Measurements from ENCODE around the gene ACOT11.

Gene ACOT11

DNA sequence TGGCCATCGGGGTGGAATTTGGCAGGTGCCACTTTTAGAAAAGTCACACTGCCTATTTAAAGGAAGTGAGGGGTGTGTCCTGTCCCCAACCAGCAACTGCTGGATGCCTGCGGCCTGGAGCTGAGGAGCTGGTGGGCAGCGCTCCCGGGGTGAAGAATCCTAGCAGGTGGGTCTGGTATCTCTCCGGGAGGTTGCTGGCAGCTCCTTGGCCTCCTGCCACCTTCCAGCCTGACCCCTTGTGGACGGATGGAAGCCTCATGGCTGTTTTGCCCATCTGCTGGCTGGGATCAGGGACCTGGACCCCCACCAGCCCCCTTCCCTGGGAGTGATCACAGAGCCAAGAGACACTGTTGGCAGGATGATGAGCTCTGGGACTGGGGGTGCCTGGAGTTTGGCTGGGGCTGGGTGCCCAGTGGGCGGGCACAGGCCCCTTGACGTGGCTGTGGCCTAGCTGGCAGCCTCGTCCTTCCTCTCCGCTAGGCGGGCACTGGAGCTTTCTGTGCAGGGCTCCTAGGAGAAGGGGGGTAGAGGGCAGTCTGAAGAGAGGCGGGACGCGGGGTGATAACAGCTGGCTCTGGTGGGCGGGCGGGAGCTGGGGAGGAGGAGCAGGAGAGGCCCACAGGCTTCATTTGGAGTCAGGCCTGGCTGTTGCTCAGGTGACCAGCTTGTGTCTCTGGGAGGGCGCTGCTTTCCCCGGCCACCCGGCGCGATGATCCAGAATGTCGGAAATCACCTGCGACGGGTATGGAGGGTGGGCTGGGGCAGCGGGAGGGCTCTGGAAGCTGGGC, at the start of gene ACOT11:
ACOT11 (plus strand) TSS at position 628 of the 788 bp plus-strand sequence; CDS start at position 710, 82 bp downstream.
- DNase-seq (ENCODE audit: extremely low spot score) = peak; percentile 24
- CTCF ChIA-PET = interaction anchor here (0.6 kb wide), 1 partner anchor 224 kb away, joined by 3 read pairs; no protein-coding TSS in a partner anchor
- POLR2A ChIA-PET = no interaction called here
- no peak for TF ChIP-seq LEF1 (IDR thresholded peaks at IDR 0.05; ENCODE audit: borderline replicate concordance)
- TF ChIP-seq ARNT (IDR thresholded peaks at IDR 0.05) = no peak
- TF ChIP-seq FOXK2 (IDR thresholded peaks at IDR 0.05) = no peak
- TF ChIP-seq TARDBP (IDR thresholded peaks at IDR 0.05) = no peak
- no peak for TF ChIP-seq L3MBTL2 (conservative IDR thresholded peaks at IDR 0.05)
- no peak for TF ChIP-seq FOXM1 (IDR thresholded peaks at IDR 0.05; ENCODE audit: borderline replicate concordance)
- no peak for TF ChIP-seq ZNF384 (IDR thresholded peaks at IDR 0.05)
- TF ChIP-seq FOXA1 (IDR thresholded peaks at IDR 0.05) = no peak
- TF ChIP-seq ELF4 (IDR thresholded peaks at IDR 0.05) = no peak
- no peak for TF ChIP-seq SP1 (IDR thresholded peaks at IDR 0.05)
- no peak for TF ChIP-seq CTBP1 (IDR thresholded peaks at IDR 0.05; ENCODE audit: borderline replicate concordance)
- TF ChIP-seq, protein P1, sequence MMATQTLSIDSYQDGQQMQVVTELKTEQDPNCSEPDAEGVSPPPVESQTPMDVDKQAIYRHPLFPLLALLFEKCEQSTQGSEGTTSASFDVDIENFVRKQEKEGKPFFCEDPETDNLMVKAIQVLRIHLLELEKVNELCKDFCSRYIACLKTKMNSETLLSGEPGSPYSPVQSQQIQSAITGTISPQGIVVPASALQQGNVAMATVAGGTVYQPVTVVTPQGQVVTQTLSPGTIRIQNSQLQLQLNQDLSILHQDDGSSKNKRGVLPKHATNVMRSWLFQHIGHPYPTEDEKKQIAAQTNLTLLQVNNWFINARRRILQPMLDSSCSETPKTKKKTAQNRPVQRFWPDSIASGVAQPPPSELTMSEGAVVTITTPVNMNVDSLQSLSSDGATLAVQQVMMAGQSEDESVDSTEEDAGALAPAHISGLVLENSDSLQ (IDR thresholded peaks at IDR 0.05) = no peak
- no peak for TF ChIP-seq SUZ12 (IDR thresholded peaks at IDR 0.05)
- TF ChIP-seq NFRKB (IDR thresholded peaks at IDR 0.05) = no peak
- TF ChIP-seq BHLHE40 (IDR thresholded peaks at IDR 0.05; ENCODE audit: borderline replicate concordance) = no peak
- no peak for TF ChIP-seq HDGF (IDR thresholded peaks at IDR 0.05; ENCODE audit: borderline replicate concordance)

GRCh38 chr1:54498383-54499096, 49.5 kb upstream of the ACOT11 start:
- no peak for TF ChIP-seq CTBP1 (IDR thresholded peaks at IDR 0.05; ENCODE audit: borderline replicate concordance)
- no peak for TF ChIP-seq FOXK2 (IDR thresholded peaks at IDR 0.05)
- no peak for TF ChIP-seq FOXA1 (IDR thresholded peaks at IDR 0.05)
- no peak for TF ChIP-seq L3MBTL2 (conservative IDR thresholded peaks at IDR 0.05)
- TF ChIP-seq HDGF (IDR thresholded peaks at IDR 0.05; ENCODE audit: borderline replicate concordance) = no peak
- no peak for TF ChIP-seq FOXM1 (IDR thresholded peaks at IDR 0.05; ENCODE audit: borderline replicate concordance)
- no peak for TF ChIP-seq ZNF384 (IDR thresholded peaks at IDR 0.05)
- ChIA-PET CTCF (interaction anchor here (0.5 kb wide), 1 partner anchor 190 kb away, joined by 3 read pairs; no protein-coding TSS in a partner anchor), POLR2A (no interaction called here)
- no peak for DNase-seq (ENCODE audit: extremely low spot score)

- CTCF ChIA-PET = no interaction called here
- DNase-seq (ENCODE audit: extremely low spot score) = no peak
- no peak for TF ChIP-seq HDGF (IDR thresholded peaks at IDR 0.05; ENCODE audit: borderline replicate concordance)
- TF ChIP-seq FOXK2 (IDR thresholded peaks at IDR 0.05) = no peak
- TF ChIP-seq SP1 (IDR thresholded peaks at IDR 0.05) = no peak
- no peak for TF ChIP-seq ELF4 (IDR thresholded peaks at IDR 0.05)
- TF ChIP-seq CTBP1 (IDR thresholded peaks at IDR 0.05; ENCODE audit: borderline replicate concordance) = no peak
- TF ChIP-seq FOXM1 (IDR thresholded peaks at IDR 0.05; ENCODE audit: borderline replicate concordance) = no peak
- no peak for TF ChIP-seq FOXA1 (IDR thresholded peaks at IDR 0.05)
- no peak for TF ChIP-seq NFRKB (IDR thresholded peaks at IDR 0.05)
- no peak for TF ChIP-seq LEF1 (IDR thresholded peaks at IDR 0.05; ENCODE audit: borderline replicate concordance)
- no peak for TF ChIP-seq BHLHE40 (IDR thresholded peaks at IDR 0.05; ENCODE audit: borderline replicate concordance)
- no peak for TF ChIP-seq L3MBTL2 (conservative IDR thresholded peaks at IDR 0.05)
- TF ChIP-seq, protein P1 (IDR thresholded peaks at IDR 0.05) = no peak
- no peak for TF ChIP-seq ZNF384 (IDR thresholded peaks at IDR 0.05)
- POLR2A ChIA-PET = no interaction called here
Measured at GRCh38 chr1:54499097-54499359, 49.0 kb upstream of the ACOT11 start.

DNA sequence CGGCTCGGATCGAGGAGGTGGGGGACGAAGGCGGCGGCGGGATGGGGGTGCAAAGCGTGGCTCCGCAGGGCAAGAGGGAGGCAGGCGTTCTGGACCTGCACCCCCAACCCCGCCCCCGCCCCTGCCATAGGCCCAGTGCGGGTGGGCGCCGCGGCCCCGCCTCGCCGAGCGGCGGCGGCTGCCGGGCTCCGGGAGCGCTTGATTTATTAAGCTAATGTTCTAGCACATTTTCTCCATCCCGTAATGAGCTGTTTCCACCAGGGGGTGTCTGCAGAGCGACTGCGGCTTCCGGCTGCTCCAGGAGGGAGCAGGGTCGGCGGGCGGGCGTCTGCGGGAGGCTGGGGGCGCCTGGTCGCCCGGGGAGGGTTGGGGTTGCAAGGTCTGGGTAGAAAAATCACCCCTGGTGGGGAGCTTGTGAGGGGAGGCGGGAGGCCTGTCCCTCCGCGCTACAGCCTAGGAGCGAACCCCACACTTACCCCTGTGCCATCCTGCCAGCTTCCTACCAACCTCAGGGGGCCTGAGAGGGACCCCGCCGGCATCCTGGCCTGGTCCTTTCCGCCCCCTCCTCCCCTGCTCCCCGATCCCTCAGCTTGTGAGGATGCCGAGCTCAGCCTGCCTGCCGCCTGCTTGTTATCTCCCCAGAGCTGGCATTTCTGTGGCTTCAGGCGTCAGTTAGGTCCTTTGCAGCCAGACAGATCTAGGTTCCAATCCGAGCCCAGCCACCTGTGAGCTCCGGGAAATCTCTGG, 48.5 kb upstream of the ACOT11 start:
- TF ChIP-seq FOXM1 (IDR thresholded peaks at IDR 0.05; ENCODE audit: borderline replicate concordance) (no peak), L3MBTL2 (conservative IDR thresholded peaks at IDR 0.05) (no peak), HDGF (IDR thresholded peaks at IDR 0.05; ENCODE audit: borderline replicate concordance) (no peak), LEF1 (IDR thresholded peaks at IDR 0.05; ENCODE audit: borderline replicate concordance) (no peak), TARDBP (IDR thresholded peaks at IDR 0.05) (no peak), SUZ12 (IDR thresholded peaks at IDR 0.05) (no peak), ELF4 (IDR thresholded peaks at IDR 0.05) (no peak), CTBP1 (IDR thresholded peaks at IDR 0.05; ENCODE audit: borderline replicate concordance) (no peak), FOXK2 (IDR thresholded peaks at IDR 0.05) (no peak), NFRKB (IDR thresholded peaks at IDR 0.05) (no peak), ARNT (IDR thresholded peaks at IDR 0.05) (no peak), FOXA1 (IDR thresholded peaks at IDR 0.05) (no peak)
- TF ChIP-seq, protein P1 (IDR thresholded peaks at IDR 0.05) = no peak; the same call in 1 of the 2 replicates
- CTCF ChIA-PET = no interaction called here
- DNase-seq (ENCODE audit: extremely low spot score) = peak; percentile 79
- POLR2A ChIA-PET = no interaction called here

GRCh38 chr1:54500107-54500431, 48.0 kb upstream of the ACOT11 start:
- POLR2A ChIA-PET = no interaction called here
- CTCF ChIA-PET = no interaction called here
- DNase-seq (ENCODE audit: extremely low spot score) = no peak
- TF ChIP-seq SUZ12 (IDR thresholded peaks at IDR 0.05) = no peak
- TF ChIP-seq ARNT (IDR thresholded peaks at IDR 0.05) = no peak
- no peak for TF ChIP-seq SP1 (IDR thresholded peaks at IDR 0.05)
- TF ChIP-seq BHLHE40 (IDR thresholded peaks at IDR 0.05; ENCODE audit: borderline replicate concordance) = no peak
- no peak for TF ChIP-seq FOXA1 (IDR thresholded peaks at IDR 0.05)
- TF ChIP-seq L3MBTL2 (conservative IDR thresholded peaks at IDR 0.05) = no peak
- TF ChIP-seq CTBP1 (IDR thresholded peaks at IDR 0.05; ENCODE audit: borderline replicate concordance) = no peak
- no peak for TF ChIP-seq NFRKB (IDR thresholded peaks at IDR 0.05)
- no peak for TF ChIP-seq LEF1 (IDR thresholded peaks at IDR 0.05; ENCODE audit: borderline replicate concordance)
- no peak for TF ChIP-seq ELF4 (IDR thresholded peaks at IDR 0.05)
- no peak for TF ChIP-seq FOXM1 (IDR thresholded peaks at IDR 0.05; ENCODE audit: borderline replicate concordance)
- TF ChIP-seq TARDBP (IDR thresholded peaks at IDR 0.05) = no peak
- TF ChIP-seq HDGF (IDR thresholded peaks at IDR 0.05; ENCODE audit: borderline replicate concordance) = no peak
- TF ChIP-seq FOXK2 (IDR thresholded peaks at IDR 0.05) = no peak

All from HEK293T (cell line).